ENCODE results near the gene QRSL1. TPM values are rescaled to one million over a fixed set of nuclear protein-coding genes. Genes with fewer than 3 reads are reported as not detected.

Gene QRSL1
- total and polyA plus RNA-seq, 2 of the 4 experiments (the other 2 are of a cell fraction): 6.1 to 10.9 TPM

GRCh38 chr6:106591111-106591825 is 38.1 kb upstream of the QRSL1 start:
- ATAC-seq (ENCODE audit: low read depth) (peak; percentile 96), DNase-seq (peak; percentile 88)
- Histone ChIP-seq H3K14ac (replicated peaks; ENCODE audit: low read depth, low read length) (peak overlapping the region; percentile 30; the same call in 1 of the 2 replicates), H3K4ac (ENCODE audit: low read depth, low read length) (peak overlapping the region; percentile 64), H2AK9ac (replicated peaks; ENCODE audit: low read depth, low read length, poor library complexity) (no peak overlapping the region), H3K4me1 (ENCODE audit: control insufficient read depth, insufficient read depth, low read length) (peaks cover 6% of the 10 kb centered on the region), H3K23ac (ENCODE audit: low read depth, low read length) (peak overlapping the region; percentile 47; the same call in 1 of the 2 replicates), H3K9me1 (ENCODE audit: insufficient read depth, low read length) (peaks cover 12% of the 10 kb centered on the region; the same call in 1 of the 2 replicates), H4K91ac (ENCODE audit: insufficient read depth, low read depth, low read length) (peak overlapping the region; percentile 28; the same call in 1 of the 2 replicates), H2BK15ac (ENCODE audit: low read depth, low read length) (peak overlapping the region; percentile 4; the same call in 1 of the 3 replicates), H3K9me3 (ENCODE audit: control insufficient read depth, insufficient read depth, low read length) (no peaks in the 10 kb centered on the region), H3K27me3 (ENCODE audit: control insufficient read depth, insufficient read depth, low read length) (no peaks in the 10 kb centered on the region), H4K5ac (ENCODE audit: low read depth, low read length) (peak overlapping the region; percentile 39), H3K79me1 (ENCODE audit: low read depth in 1 of 2, low read length in 2 of 2) (no peaks in the 10 kb centered on the region), H3K18ac (ENCODE audit: low read depth, low read length) (peak overlapping the region; percentile 82), H2AFZ (replicated peaks; ENCODE audit: low read length, poor library complexity) (peak overlapping the region; percentile 16), H2AK5ac (ENCODE audit: low read depth, low read length) (no peak overlapping the region), H4K20me1 (ENCODE audit: insufficient read depth, low read length) (no peaks in the 10 kb centered on the region; the same call in 1 of the 2 replicates), H3K4me3 (ENCODE audit: insufficient read depth, low read depth, low read length) (no peak overlapping the region), H4K8ac (ENCODE audit: low read depth in 2 of 2, low read length in 2 of 2) (peak overlapping the region in 1 of 2 experiments; percentile 39; a peak in 1 of 4 replicates), H2BK5ac (ENCODE audit: low read depth, low read length, poor library complexity, severe bottlenecking) (peak overlapping the region; percentile 93), H3K56ac (ENCODE audit: extremely low read depth, insufficient read depth, low read length) (no peak overlapping the region), H3K27ac (ENCODE audit: insufficient read depth, low read length) (peak overlapping the region; percentile 86), H3K36me3 (ENCODE audit: control insufficient read depth, insufficient read depth, low read length) (no peaks in the 10 kb centered on the region), H2BK20ac (ENCODE audit: low read depth, low read length) (peak overlapping the region; percentile 67), H2BK120ac (ENCODE audit: low read depth, low read length) (peak overlapping the region; percentile 88), H3K9ac (ENCODE audit: low read depth, low read length) (no peak overlapping the region), H3K4me2 (ENCODE audit: low read depth, low read length) (peak overlapping the region; percentile 43)
- intact Hi-C loops (cut with micrococcal nuclease) (loop anchor here (5.0 kb wide), 1 partner anchor 36 kb away; the partner anchor contains the start of genes QRSL1 and RTN4IP1), dilution Hi-C loops (cut with HindIII; ENCODE audit: low sequenced_read_pairs, unreplicated experiment) (no loop called here), in situ Hi-C loops (cut with MboI; ENCODE audit: low sequenced_read_pairs) (no loop called here)
- no TSS peak for BruUV-seq (replicated peaks)
- no CpG with 5 or more reads among the region's 3 CpGs for WGBS, 2 experiments (ENCODE audit: extremely low coverage in 2 of 2, insufficient read length in 1 of 2)
- ChIA-PET CTCF (interaction anchor here (0.8 to 1.6 kb wide), 3 partner anchors 17 to 406 kb away, joined by 3 to 5 read pairs (median 3); no protein-coding TSS in a partner anchor), POLR2A (ENCODE audit: unreplicated experiment) (no interaction called here)
- TF ChIP-seq USF2 (IDR thresholded peaks at IDR 0.05; ENCODE audit: low read depth, low read length) (no peak), MAFK (IDR thresholded peaks at IDR 0.05; ENCODE audit: low read depth, low read length) (no peak), FOS (IDR thresholded peaks at IDR 0.05; ENCODE audit: low read depth, low read length) (no peak), CHD1 (IDR thresholded peaks at IDR 0.05; ENCODE audit: low read depth, low read length) (no peak), RCOR1 (IDR thresholded peaks at IDR 0.05; ENCODE audit: insufficient replicate concordance, low read length) (no peak), NFE2L2 (IDR thresholded peaks at IDR 0.05; ENCODE audit: low read depth, low read length) (no peak), RFX5 (IDR thresholded peaks at IDR 0.05; ENCODE audit: low read depth, low read length) (no peak), ELK1 (IDR thresholded peaks at IDR 0.05; ENCODE audit: borderline replicate concordance, low read depth, low read length) (no peak), CTCF (conservative IDR thresholded peaks at IDR 0.05; ENCODE audit: low read depth, low read length) (no peak), POLR2A (IDR thresholded peaks at IDR 0.05; ENCODE audit: low read depth, low read length) (no peak), SMC3 (IDR thresholded peaks at IDR 0.05; ENCODE audit: low read depth, low read length) (no peak), RAD21 (IDR thresholded peaks at IDR 0.05; ENCODE audit: low read length) (no peak), CEBPB (IDR thresholded peaks at IDR 0.05; ENCODE audit: low read depth, low read length) (no peak), BHLHE40 (IDR thresholded peaks at IDR 0.05; ENCODE audit: low read depth, low read length) (no peak), MAZ (IDR thresholded peaks at IDR 0.05; ENCODE audit: borderline replicate concordance, low read depth, low read length) (no peak)

All from IMR-90 (cell line).